SK-N-SH (cell line): ENCODE results near the gene MYL2. TPM values are rescaled to one million over a fixed set of nuclear protein-coding genes. Genes with fewer than 3 reads are reported as not detected.

Experiments used
- CTCF ChIA-PET: fragments of 300-600, 350-600 bp; formaldehyde crosslinking; extraction: SDS; loops from one replicate; lab custom pipeline; 2021; lab: Yijun Ruan, JAX
- POLR2A ChIA-PET: fragments of 350-600 bp; sonication (Branson Sonifier 250); formaldehyde crosslinking; extraction: SDS; loops from one replicate; lab custom pipeline; 2020; ENCODE audit warnings: antibody characterized with exemption, inconsistent platforms; lab: Yijun Ruan, JAX
- DNase-seq: peaks from one replicate; pipeline ENCODE4 v3.0.0; 2012
- H2AFZ ChIP-seq: fragments of 200-600 bp; sonication (generic); 2 replicates; pipeline ENCODE4 v1.8.1; 2016; ENCODE audit warnings: antibody characterized with exemption, mild to moderate bottlenecking, low read depth
- H3F3A ChIP-seq: fragments of 200-600 bp; sonication (generic); replicated peaks from 2 replicates; pipeline ENCODE3; 2016; ENCODE audit warnings: antibody characterized with exemption, mild to moderate bottlenecking; ENCODE audit not compliant: insufficient read depth
- H3K27ac ChIP-seq, 2 experiments: fragments of 200-500 bp in 1 of 2; fragments of 200-600 bp in 1 of 2; sonication (Bioruptor generic) in 1 of 2; sonication (generic), shearing (Covaris generic) in 1 of 2; 2 replicates each; pipeline versions ENCODE4 v1.5.1 to v1.6.1; 2014 to 2016; ENCODE audit warnings: low read depth in 2 of 2, inconsistent platforms in 1 of 2, low read length in 1 of 2, mild to moderate bottlenecking in 1 of 2, mixed read lengths in 1 of 2
- H3K27me3 ChIP-seq: fragments of 200-600 bp; sonication (generic), shearing (Covaris generic); 2 replicates; pipeline ENCODE4 v1.6.1; 2016; ENCODE audit warnings: mixed run types; ENCODE audit not compliant: insufficient read depth
- H3K36me3 ChIP-seq, 2 experiments: fragments of 200-500 bp in 1 of 2; fragments of 200-600 bp in 1 of 2; sonication (Bioruptor generic) in 1 of 2; sonication (generic) in 1 of 2; replicated peaks in 1 of 2; 2 replicates each; pipeline versions ENCODE3 to v1.5.1; 2014 to 2016; ENCODE audit warnings: low read length in 1 of 2, mild to moderate bottlenecking in 1 of 2; ENCODE audit not compliant: insufficient read depth in 2 of 2, control insufficient read depth in 1 of 2
- H3K4me1 ChIP-seq, 2 experiments: fragments of 200-500 bp in 1 of 2; fragments of 200-600 bp in 1 of 2; sonication (Bioruptor generic) in 1 of 2; sonication (generic), shearing (Covaris generic) in 1 of 2; 2 replicates each; pipeline versions ENCODE4 v1.5.1 to v1.6.1; 2014 to 2016; ENCODE audit warnings: low read depth in 1 of 2, low read length in 1 of 2, mixed run types in 1 of 2; ENCODE audit not compliant: insufficient read depth in 2 of 2, control insufficient read depth in 1 of 2
- H3K4me2 ChIP-seq: fragments of 200-600 bp; sonication (generic), shearing (Covaris generic); 2 replicates; pipeline ENCODE4 v1.6.1; 2017; ENCODE audit warnings: mixed run types
- H3K4me3 ChIP-seq, 2 experiments: fragments of 200-500 bp in 1 of 2; fragments of 200-600 bp in 1 of 2; sonication (Bioruptor generic) in 1 of 2; sonication (generic), shearing (Covaris generic) in 1 of 2; 2 replicates each; pipeline versions ENCODE4 v1.5.1 to v1.8.1; 2014 to 2016; ENCODE audit warnings: low read depth in 2 of 2, inconsistent platforms in 1 of 2, low read length in 1 of 2, mild to moderate bottlenecking in 1 of 2, mixed read lengths in 1 of 2, moderate library complexity in 1 of 2
- H3K79me2 ChIP-seq: fragments of 200-600 bp; sonication (generic); 2 replicates; pipeline ENCODE4 v1.8.1; 2017; ENCODE audit warnings: mild to moderate bottlenecking; ENCODE audit not compliant: insufficient read depth
- H3K9ac ChIP-seq: fragments of 200-600 bp; sonication (generic); 2 replicates; pipeline ENCODE4 v1.6.1; 2017; ENCODE audit warnings: mixed run types
- H3K9me2 ChIP-seq: fragments of 200-600 bp; sonication (generic); 2 replicates; pipeline ENCODE4 v1.6.1; 2017; ENCODE audit warnings: mixed run types
- H3K9me3 ChIP-seq: fragments of 200-600 bp; sonication (generic); 2 replicates; pipeline ENCODE4 v1.6.1; 2017; ENCODE audit warnings: mixed run types, mild to moderate bottlenecking, moderate library complexity
- H4K20me1 ChIP-seq: fragments of 200-600 bp; sonication (generic); 2 replicates; pipeline ENCODE4 v1.6.1; 2017; ENCODE audit warnings: mild to moderate bottlenecking, mixed run types; ENCODE audit not compliant: insufficient read depth
- ELF1 ChIP-seq: IDR thresholded peaks from 2 replicates; pipeline ENCODE4 v1.4.0; 2012
- FOSL2 ChIP-seq: IDR thresholded peaks from 2 replicates; pipeline ENCODE4 v1.4.0; 2012; ENCODE audit warnings: low read depth, mild to moderate bottlenecking, moderate library complexity, borderline replicate concordance
- FOXJ3 ChIP-seq: sonication (generic); formaldehyde crosslinking; IDR thresholded peaks from 2 replicates; pipeline ENCODE4 v1.5.1; 2020; ENCODE audit warnings: mild to moderate bottlenecking, missing genetic modification reagents
- JUND ChIP-seq: IDR thresholded peaks from 2 replicates; pipeline ENCODE4 v1.4.0; 2012
- MXI1 ChIP-seq: IDR thresholded peaks from 2 replicates; pipeline ENCODE4 v1.6.1; 2012; ENCODE audit warnings: mild to moderate bottlenecking, low read depth, low read length, improper control_type of control experiment
- NRF1 ChIP-seq: IDR thresholded peaks from 2 replicates; pipeline ENCODE4 v1.6.1; 2012; ENCODE audit warnings: low read depth, mild to moderate bottlenecking, low read length
- PBX3 ChIP-seq: IDR thresholded peaks from 2 replicates; pipeline ENCODE4; 2012
- RXRA ChIP-seq: IDR thresholded peaks from 2 replicates; pipeline ENCODE4 v1.4.0; 2012; ENCODE audit warnings: low read depth, mild to moderate bottlenecking, borderline replicate concordance
- SMC3 ChIP-seq: IDR thresholded peaks from 2 replicates; pipeline ENCODE4 v1.6.1; 2012; ENCODE audit warnings: low read depth, low read length, improper control_type of control experiment
- TCF12 ChIP-seq: IDR thresholded peaks from 2 replicates; pipeline ENCODE4 v1.4.0; 2012
- TEAD4 ChIP-seq: IDR thresholded peaks from 2 replicates; pipeline ENCODE4 v1.4.0; 2012; ENCODE audit warnings: mild to moderate bottlenecking, borderline replicate concordance; ENCODE audit not compliant: insufficient read depth
- WGBS: methylation state at CpG from one replicate; pipeline ENCODE4 v1.1.6; 2017; ENCODE audit warnings: low lambda C conversion rate; 5-methylcytosine and 5-hydroxymethylcytosine counted together
- polyA plus RNA-seq, 3 experiments: library from polyadenylated mRNA; depleted of rRNA; stranded (reverse); fragments of >200 nt; gene quantifications; 2 replicates each; pipeline ENCODE4 v1.2.3, GENCODE V29; 2012

The MYL2 gene
- polyA plus RNA-seq, 1 of the 3 experiments (the other 2 are of a cell fraction) = not detected

GRCh38 chr12:110917961-110918360 is 2.4 kb downstream of the MYL2 start:
- H3K9me3 ChIP-seq = no peaks in the 10 kb centered on the region
- H3K9me2 ChIP-seq = no peaks in the 10 kb centered on the region
- ChIA-PET CTCF (no interaction called here), POLR2A (no interaction called here)
- H3K79me2 ChIP-seq = no peaks in the 10 kb centered on the region
- peaks cover 0 to 10% of the 10 kb centered on the region in 2 experiments; a peak in 1 of 4 replicates for H3K4me1 ChIP-seq
- no peaks in the 10 kb centered on the region for H3K36me3 ChIP-seq
- no peaks in the 10 kb centered on the region for H3K27me3 ChIP-seq
- 0 out of 2 replicates have a peak, but pooled peaks have one; percentile 18 for TF ChIP-seq FOSL2
- no peak for TF ChIP-seq MXI1
- no peaks in the 10 kb centered on the region for H4K20me1 ChIP-seq
- peak overlapping the region in 1 of 2 experiments; percentile 19; a peak in 1 of 4 replicates for H3K27ac ChIP-seq
- 60% methylated on average over 7 of the region's 7 CpGs for WGBS
- no peak overlapping the region; the same call in 1 of the 2 replicates for H3K9ac ChIP-seq
- no peak for DNase-seq
- 0 out of 2 replicates have a peak overlapping the region, but pooled peaks have one; percentile 21 for H3K4me2 ChIP-seq
- peaks cover 8% of the 10 kb centered on the region for H3F3A ChIP-seq
- no peak overlapping the region for H3K4me3 ChIP-seq
- peak overlapping the region; percentile 50; the same call in 1 of the 2 replicates for H2AFZ ChIP-seq

GRCh38 chr12:110917467-110917866 is 2.9 kb downstream of the MYL2 start:
- Histone ChIP-seq H3K4me1 (peaks cover 0 to 10% of the 10 kb centered on the region in 2 experiments; a peak in 1 of 4 replicates), H3K9me2 (no peaks in the 10 kb centered on the region), H3K79me2 (no peaks in the 10 kb centered on the region), H3K36me3 (no peaks in the 10 kb centered on the region), H3K27me3 (no peaks in the 10 kb centered on the region), H3K27ac (peak overlapping the region in 1 of 2 experiments; percentile 19; a peak in 1 of 4 replicates), H3K9ac (no peak overlapping the region; the same call in 1 of the 2 replicates), H3K4me2 (peak overlapping the region; percentile 21; the same call in 1 of the 2 replicates), H3F3A (peaks cover 8% of the 10 kb centered on the region), H2AFZ (peak overlapping the region; percentile 50; the same call in 1 of the 2 replicates), H3K9me3 (no peaks in the 10 kb centered on the region), H4K20me1 (no peaks in the 10 kb centered on the region), H3K4me3 (no peak overlapping the region)
- ChIA-PET CTCF (interaction anchor here (0.7 to 1.7 kb wide), 5 partner anchors 14 to 381 kb away, joined by 3 to 6 read pairs (median 3); no protein-coding TSS in a partner anchor), POLR2A (no interaction called here)
- no peak for DNase-seq
- 20% methylated on average over 5 of the region's 5 CpGs for WGBS
- TF ChIP-seq TCF12 (peak; percentile 35; the same call in 1 of the 2 replicates), FOXJ3 (CRISPR knock-in tag) (no peak), TEAD4 (peak; percentile 50; the same call in 1 of the 2 replicates), RXRA (no peak), PBX3 (0 out of 2 replicates have a peak, but pooled peaks have one; percentile 8), FOSL2 (peak; percentile 61; the same call in 1 of the 2 replicates), JUND (peak; percentile 37; the same call in 1 of the 2 replicates)

- Histone ChIP-seq H3K79me2 (no peaks in the 10 kb centered on the region), H3K9ac (no peak overlapping the region)
- POLR2A ChIA-PET = interaction anchor here (0.8 kb wide), 1 partner anchor 13 kb away, joined by 3 read pairs; no protein-coding TSS in a partner anchor
Observed at GRCh38 chr12:110916295-110916875, 4.0 kb downstream of the MYL2 start.

More at GRCh38 chr12:110916295-110916875, 4.0 kb downstream of the MYL2 start:
- 69% methylated on average over 3 of the region's 3 CpGs for WGBS
- H3K4me3 ChIP-seq = no peak overlapping the region
- H3K9me3 ChIP-seq = no peaks in the 10 kb centered on the region
- no peak overlapping the region for H3K4me2 ChIP-seq
- no peak for TF ChIP-seq ELF1
- TF ChIP-seq NRF1 = no peak
- TF ChIP-seq TCF12 = peak; percentile 41
- peak; percentile 40; the same call in 1 of the 2 replicates for TF ChIP-seq PBX3
- no peak for TF ChIP-seq SMC3
- DNase-seq = no peak
- no peaks in the 10 kb centered on the region for H3K36me3 ChIP-seq
- peaks cover 8% of the 10 kb centered on the region for H3F3A ChIP-seq
- no peaks in the 10 kb centered on the region for H3K9me2 ChIP-seq
- no peaks in the 10 kb centered on the region for H4K20me1 ChIP-seq
- no peak overlapping the region for H2AFZ ChIP-seq
- H3K27ac ChIP-seq = no peak overlapping the region
- no peaks in the 10 kb centered on the region for H3K27me3 ChIP-seq
- H3K4me1 ChIP-seq = peaks cover 0 to 10% of the 10 kb centered on the region in 2 experiments; a peak in 1 of 4 replicates
- CTCF ChIA-PET = interaction anchor here (1.3 to 1.8 kb wide), 5 partner anchors 15 to 117 kb away, joined by 3 to 6 read pairs (median 3); no protein-coding TSS in a partner anchor
